RWPE1 (cell line): ENCODE results near the gene USP46.

ENCODE experiments used
- CTCF ChIA-PET: fragments of 350-600 bp; sonication (Branson Sonifier 250); formaldehyde crosslinking; extraction: SDS; loops from one replicate; lab custom pipeline; 2021; lab: Yijun Ruan, JAX
- POLR2A ChIA-PET: fragments of 400-600 bp; formaldehyde crosslinking; extraction: SDS; loops from one replicate; lab custom pipeline; 2020; ENCODE audit warnings: antibody characterized with exemption; ENCODE audit not compliant: low non-redundant PET; lab: Yijun Ruan, JAX
- DNase-seq: peaks from one replicate; pipeline ENCODE4 v3.0.0; 2012; ENCODE audit warnings: low spot score
- H3K27ac ChIP-seq: fragments of 450-650 bp; 2 replicates; pipeline ENCODE4 v1.5.1; 2017
- TF ChIP-seq, protein P1 (sequence below): fragments of 450-650 bp; conservative IDR thresholded peaks from 2 replicates; pipeline ENCODE4 v1.5.1; 2017; ENCODE audit warnings: low read depth, mild to moderate bottlenecking

Gene USP46

DNA sequence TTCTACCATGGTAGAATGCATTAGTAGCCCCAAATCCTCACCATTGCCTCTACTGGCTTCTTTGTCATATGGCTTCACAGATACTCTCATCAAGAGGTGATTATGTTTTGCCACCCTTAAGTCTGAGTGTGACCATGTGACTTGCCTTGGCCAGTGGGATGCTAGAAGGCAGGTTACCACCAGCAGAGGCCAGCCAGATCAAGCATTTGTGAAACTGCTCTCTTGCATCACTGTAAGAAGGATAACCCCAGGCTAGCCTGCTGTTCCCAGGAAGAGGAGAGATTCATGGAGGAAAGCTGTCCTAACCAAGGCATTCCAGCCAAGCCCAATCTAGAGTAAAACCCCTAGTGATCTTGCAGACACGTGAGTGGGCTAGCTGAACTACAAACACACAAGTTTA, 46.8 kb downstream of the USP46 start:
- ChIA-PET POLR2A (no interaction called here), CTCF (interaction anchor here (0.6 kb wide), 1 partner anchor 24 kb away, joined by 3 read pairs; no protein-coding TSS in a partner anchor)
- DNase-seq = no peak

DNA sequence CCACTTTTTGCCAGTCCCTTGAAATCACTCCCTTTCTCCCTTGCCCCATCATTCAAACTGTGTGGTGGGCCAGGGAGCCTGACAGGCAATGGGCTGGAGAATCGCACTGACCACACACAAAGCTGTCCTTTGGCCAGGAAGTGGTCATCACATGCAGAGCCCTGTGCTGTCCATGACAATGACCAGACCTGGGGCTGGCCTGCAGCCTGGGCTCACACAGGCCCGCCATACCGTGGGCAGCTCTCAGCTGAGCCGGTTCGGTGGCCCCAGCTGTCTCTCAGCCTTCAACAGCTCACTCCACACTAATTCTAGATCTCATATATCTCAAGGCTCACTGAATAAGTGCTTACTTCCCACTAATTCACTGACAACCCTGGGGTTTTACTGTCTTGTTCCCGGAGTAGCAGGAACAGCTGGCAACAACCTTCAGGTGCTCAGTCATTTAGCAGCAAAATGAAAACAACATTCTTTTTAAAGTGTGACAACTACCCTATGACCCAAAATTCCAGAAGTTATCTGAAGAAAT, 48.0 kb downstream of the USP46 start:
- DNase-seq = no peak
- TF ChIP-seq, protein P1, sequence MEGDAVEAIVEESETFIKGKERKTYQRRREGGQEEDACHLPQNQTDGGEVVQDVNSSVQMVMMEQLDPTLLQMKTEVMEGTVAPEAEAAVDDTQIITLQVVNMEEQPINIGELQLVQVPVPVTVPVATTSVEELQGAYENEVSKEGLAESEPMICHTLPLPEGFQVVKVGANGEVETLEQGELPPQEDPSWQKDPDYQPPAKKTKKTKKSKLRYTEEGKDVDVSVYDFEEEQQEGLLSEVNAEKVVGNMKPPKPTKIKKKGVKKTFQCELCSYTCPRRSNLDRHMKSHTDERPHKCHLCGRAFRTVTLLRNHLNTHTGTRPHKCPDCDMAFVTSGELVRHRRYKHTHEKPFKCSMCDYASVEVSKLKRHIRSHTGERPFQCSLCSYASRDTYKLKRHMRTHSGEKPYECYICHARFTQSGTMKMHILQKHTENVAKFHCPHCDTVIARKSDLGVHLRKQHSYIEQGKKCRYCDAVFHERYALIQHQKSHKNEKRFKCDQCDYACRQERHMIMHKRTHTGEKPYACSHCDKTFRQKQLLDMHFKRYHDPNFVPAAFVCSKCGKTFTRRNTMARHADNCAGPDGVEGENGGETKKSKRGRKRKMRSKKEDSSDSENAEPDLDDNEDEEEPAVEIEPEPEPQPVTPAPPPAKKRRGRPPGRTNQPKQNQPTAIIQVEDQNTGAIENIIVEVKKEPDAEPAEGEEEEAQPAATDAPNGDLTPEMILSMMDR = no peak
- POLR2A ChIA-PET = no interaction called here
- CTCF ChIA-PET = no interaction called here
- no peak overlapping the region for H3K27ac ChIP-seq

More for the DNA sequence above, 46.8 kb downstream of the USP46 start:
- no peak overlapping the region for H3K27ac ChIP-seq
- TF ChIP-seq, protein P1 = no peak

DNA sequence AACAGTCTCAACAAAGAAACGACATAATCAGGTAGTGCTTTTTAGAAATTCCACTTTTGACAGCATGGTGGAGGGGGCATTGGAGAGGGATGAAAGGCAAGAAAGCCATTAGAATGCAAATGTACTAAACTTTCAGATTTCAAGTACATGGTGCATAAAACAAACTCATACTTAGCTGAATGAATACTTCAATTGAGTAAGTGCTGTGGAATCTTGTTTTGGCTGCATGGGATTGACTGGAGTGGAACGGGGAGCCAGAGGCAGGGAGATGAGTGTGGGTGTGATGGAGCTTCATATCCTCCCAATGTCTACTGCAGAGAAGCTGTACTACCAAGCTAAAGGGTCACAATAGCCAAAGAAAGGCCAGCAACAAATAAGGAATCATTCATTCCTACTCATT, 52.4 kb downstream of the USP46 start:
- no peak overlapping the region for H3K27ac ChIP-seq
- ChIA-PET POLR2A (no interaction called here), CTCF (interaction anchor here (0.6 kb wide), 1 partner anchor 13 kb away, joined by 3 read pairs; no protein-coding TSS in a partner anchor)
- TF ChIP-seq, protein P1 = no peak
- no peak for DNase-seq

DNA sequence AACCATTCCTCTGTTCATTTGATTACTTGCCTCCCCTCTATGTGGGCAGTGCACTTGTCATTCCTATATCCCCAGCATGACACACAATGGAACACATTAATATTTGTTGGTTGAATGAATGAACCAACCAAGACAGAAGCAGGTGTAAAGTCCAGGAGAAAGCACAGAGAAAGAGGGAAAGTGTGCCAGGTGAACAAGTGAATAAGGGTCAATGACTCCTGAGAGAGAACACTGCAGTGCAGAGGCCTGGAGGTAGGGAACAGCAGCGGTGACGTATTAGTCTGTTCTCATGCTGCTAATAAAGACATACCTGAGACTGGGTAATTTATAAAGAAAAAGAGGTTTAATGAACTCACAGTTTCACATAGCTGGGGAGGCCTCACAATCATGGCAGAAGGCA, 53.1 kb downstream of the USP46 start:
- ChIA-PET CTCF (no interaction called here), POLR2A (no interaction called here)
- DNase-seq = no peak
- no peak overlapping the region for H3K27ac ChIP-seq
- TF ChIP-seq, protein P1 = no peak

GRCh38 chr4:52604215-52604614, 54.9 kb downstream of the USP46 start:
- TF ChIP-seq, protein P1 = no peak
- POLR2A ChIA-PET = no interaction called here
- no peak overlapping the region for H3K27ac ChIP-seq
- DNase-seq = no peak
- CTCF ChIA-PET = interaction anchor here (0.6 kb wide), 1 partner anchor 16 kb away, joined by 5 read pairs; no protein-coding TSS in a partner anchor

- no peak for DNase-seq
- H3K27ac ChIP-seq = no peak overlapping the region
- ChIA-PET POLR2A (no interaction called here), CTCF (no interaction called here)
- TF ChIP-seq, protein P1 = no peak
Observed at GRCh38 chr4:52600275-52600674, 58.8 kb downstream of the USP46 start.
